Measurements from ENCODE around the gene DHRS2.

The DHRS2 gene

DNA sequence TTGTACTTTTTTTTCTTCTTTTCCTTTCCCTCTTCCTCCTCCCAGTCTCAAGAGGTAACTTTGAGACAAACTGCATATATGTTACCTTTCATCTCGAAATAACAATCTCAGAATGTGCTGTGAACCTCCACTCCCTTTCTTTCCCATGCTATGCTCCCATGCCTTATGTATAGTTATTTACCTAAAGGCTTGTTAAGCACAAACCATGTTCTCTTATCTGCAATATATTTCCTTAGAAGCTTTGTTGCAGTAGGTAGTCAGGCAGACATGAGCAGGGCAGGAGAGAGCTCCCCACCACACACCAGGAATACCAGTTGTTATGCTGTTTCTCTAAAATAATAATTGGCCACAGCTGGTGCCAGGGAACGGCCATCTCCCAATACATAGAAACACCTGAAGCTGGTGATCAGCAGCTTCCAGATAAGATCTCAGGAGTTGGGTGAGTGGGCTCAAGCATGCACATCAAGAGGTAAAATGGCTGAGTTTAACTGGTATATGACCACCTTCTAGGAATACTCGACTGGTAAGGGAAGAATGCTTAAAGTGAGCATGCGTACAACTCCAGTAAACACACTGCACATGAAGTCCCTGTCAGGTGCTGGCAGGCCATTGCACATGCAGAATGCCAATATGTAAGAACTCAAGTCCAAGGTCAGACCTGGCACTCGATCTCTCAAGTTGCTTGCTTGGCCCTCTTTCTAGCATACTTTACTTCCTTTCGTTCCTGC lies 14.8 kb upstream of the DHRS2 start:
- Histone ChIP-seq H2AFZ (ENCODE audit: low read depth, low read length, severe bottlenecking) (no peak overlapping the region), H3K79me2 (ENCODE audit: insufficient read depth, low read length) (no peaks in the 10 kb centered on the region), H3K4me3 (ENCODE audit: insufficient read depth, low read length, poor library complexity, severe bottlenecking) (no peak overlapping the region), H3K27me3 (ENCODE audit: low read length) (no peaks in the 10 kb centered on the region), H3F3A (ENCODE audit: insufficient read depth) (no peaks in the 10 kb centered on the region), H3K9me3 (ENCODE audit: insufficient read depth, low read length) (peaks cover 23% of the 10 kb centered on the region; the same call in 1 of the 2 replicates), H3K9ac (ENCODE audit: low read length) (no peak overlapping the region), H3K36me3 (ENCODE audit: low read length) (no peaks in the 10 kb centered on the region), H3K9me2 (replicated peaks; ENCODE audit: insufficient read depth, low read length) (no peaks in the 10 kb centered on the region), H3K27ac (ENCODE audit: low read depth, low read length) (no peak overlapping the region), H3K4me2 (ENCODE audit: low read depth, low read length, poor library complexity, severe bottlenecking) (no peak overlapping the region), H4K20me1 (ENCODE audit: low read depth, low read length) (no peaks in the 10 kb centered on the region)
- TF ChIP-seq EZH2phosphoT487 (conservative IDR thresholded peaks at IDR 0.05; ENCODE audit: low read length): no peak
- TF ChIP-seq, protein P1, sequence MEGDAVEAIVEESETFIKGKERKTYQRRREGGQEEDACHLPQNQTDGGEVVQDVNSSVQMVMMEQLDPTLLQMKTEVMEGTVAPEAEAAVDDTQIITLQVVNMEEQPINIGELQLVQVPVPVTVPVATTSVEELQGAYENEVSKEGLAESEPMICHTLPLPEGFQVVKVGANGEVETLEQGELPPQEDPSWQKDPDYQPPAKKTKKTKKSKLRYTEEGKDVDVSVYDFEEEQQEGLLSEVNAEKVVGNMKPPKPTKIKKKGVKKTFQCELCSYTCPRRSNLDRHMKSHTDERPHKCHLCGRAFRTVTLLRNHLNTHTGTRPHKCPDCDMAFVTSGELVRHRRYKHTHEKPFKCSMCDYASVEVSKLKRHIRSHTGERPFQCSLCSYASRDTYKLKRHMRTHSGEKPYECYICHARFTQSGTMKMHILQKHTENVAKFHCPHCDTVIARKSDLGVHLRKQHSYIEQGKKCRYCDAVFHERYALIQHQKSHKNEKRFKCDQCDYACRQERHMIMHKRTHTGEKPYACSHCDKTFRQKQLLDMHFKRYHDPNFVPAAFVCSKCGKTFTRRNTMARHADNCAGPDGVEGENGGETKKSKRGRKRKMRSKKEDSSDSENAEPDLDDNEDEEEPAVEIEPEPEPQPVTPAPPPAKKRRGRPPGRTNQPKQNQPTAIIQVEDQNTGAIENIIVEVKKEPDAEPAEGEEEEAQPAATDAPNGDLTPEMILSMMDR (IDR thresholded peaks at IDR 0.05; ENCODE audit: insufficient read depth, low read length, poor library complexity, severe bottlenecking): no peak

DNA sequence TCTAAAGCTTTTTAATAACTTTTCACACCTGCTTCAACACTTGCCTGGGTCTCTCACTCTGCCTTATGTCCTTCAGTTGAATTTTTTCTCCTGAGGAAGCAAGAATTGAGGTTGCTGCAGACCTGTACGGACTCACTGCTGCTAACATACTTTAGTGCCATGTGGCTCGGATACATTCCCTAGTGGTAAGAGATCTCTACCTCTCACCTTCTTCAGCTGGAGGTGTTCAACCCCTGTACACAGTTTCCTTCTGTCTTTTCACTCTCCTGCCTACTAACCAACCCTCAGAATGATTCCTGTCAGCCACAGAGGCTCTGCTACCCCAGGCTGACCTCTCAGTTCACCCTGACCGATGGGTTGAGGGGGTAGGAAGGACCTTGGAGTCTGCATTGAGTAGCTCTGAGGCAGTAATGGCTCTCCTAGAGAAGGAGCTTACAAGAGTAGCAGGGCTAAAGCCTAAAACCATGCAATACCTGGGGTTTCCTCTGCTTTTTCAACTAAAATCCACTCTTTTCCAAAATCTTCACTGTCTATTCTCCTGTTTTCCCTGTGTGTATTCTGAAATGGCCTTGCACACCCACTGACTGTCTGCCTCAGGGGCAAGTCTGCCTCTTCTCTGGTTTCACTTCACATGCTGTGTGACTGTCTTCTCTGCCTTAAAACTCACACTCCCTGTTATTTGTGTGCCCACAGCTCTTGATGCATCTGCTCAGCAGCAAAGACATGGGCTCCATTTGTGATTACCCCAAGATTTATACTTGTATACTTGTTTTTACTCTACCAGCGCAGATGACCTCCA lies 14.0 kb upstream of the DHRS2 start:
- Histone ChIP-seq H3K27ac (ENCODE audit: low read depth, low read length) (no peak overlapping the region), H3K9me3 (ENCODE audit: insufficient read depth, low read length) (peaks cover 23% of the 10 kb centered on the region; the same call in 1 of the 2 replicates), H3K4me3 (ENCODE audit: insufficient read depth, low read length, poor library complexity, severe bottlenecking) (no peak overlapping the region), H2AFZ (ENCODE audit: low read depth, low read length, severe bottlenecking) (no peak overlapping the region), H3K27me3 (ENCODE audit: low read length) (no peaks in the 10 kb centered on the region), H3K9me2 (replicated peaks; ENCODE audit: insufficient read depth, low read length) (no peaks in the 10 kb centered on the region), H3F3A (ENCODE audit: insufficient read depth) (no peaks in the 10 kb centered on the region), H3K4me2 (ENCODE audit: low read depth, low read length, poor library complexity, severe bottlenecking) (no peak overlapping the region), H4K20me1 (ENCODE audit: low read depth, low read length) (no peaks in the 10 kb centered on the region), H3K36me3 (ENCODE audit: low read length) (no peaks in the 10 kb centered on the region), H3K9ac (ENCODE audit: low read length) (no peak overlapping the region), H3K79me2 (ENCODE audit: insufficient read depth, low read length) (no peaks in the 10 kb centered on the region)
- TF ChIP-seq EZH2phosphoT487 (conservative IDR thresholded peaks at IDR 0.05; ENCODE audit: low read length): no peak
- TF ChIP-seq, protein P1 (IDR thresholded peaks at IDR 0.05; ENCODE audit: insufficient read depth, low read length, poor library complexity, severe bottlenecking): no peak

DNA sequence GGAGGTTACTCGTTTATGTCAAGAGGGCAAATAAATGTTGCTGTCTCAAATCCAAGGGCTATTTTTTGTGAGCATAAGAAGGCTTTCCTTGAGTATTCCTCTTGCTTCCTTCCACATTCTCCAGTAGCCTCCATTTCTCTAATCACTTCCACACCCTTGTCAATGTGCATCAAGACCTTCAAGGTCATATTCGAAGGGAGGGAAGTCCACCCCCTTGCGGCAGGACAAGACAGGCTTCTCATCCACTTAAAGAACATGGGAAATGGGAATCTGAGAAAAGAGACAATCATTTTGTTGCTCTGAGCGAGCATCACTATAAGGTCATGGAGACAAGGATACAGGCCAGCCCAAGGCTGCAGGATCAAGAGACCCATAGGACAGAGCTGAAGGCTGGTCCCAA lies 13.2 kb upstream of the DHRS2 start:
- no peaks in the 10 kb centered on the region for H3K9me2 ChIP-seq (replicated peaks; ENCODE audit: insufficient read depth, low read length)
- peaks cover 23% of the 10 kb centered on the region; the same call in 1 of the 2 replicates for H3K9me3 ChIP-seq (ENCODE audit: insufficient read depth, low read length)
- no peak overlapping the region for H3K4me3 ChIP-seq (ENCODE audit: insufficient read depth, low read length, poor library complexity, severe bottlenecking)
- H3K9ac ChIP-seq (ENCODE audit: low read length): no peak overlapping the region
- no peaks in the 10 kb centered on the region for H3F3A ChIP-seq (ENCODE audit: insufficient read depth)
- no peaks in the 10 kb centered on the region for H3K27me3 ChIP-seq (ENCODE audit: low read length)
- no peak overlapping the region for H3K27ac ChIP-seq (ENCODE audit: low read depth, low read length)
- no peaks in the 10 kb centered on the region for H4K20me1 ChIP-seq (ENCODE audit: low read depth, low read length)
- TF ChIP-seq EZH2phosphoT487 (conservative IDR thresholded peaks at IDR 0.05; ENCODE audit: low read length): no peak
- TF ChIP-seq, protein P1 (IDR thresholded peaks at IDR 0.05; ENCODE audit: insufficient read depth, low read length, poor library complexity, severe bottlenecking): no peak
- no peak overlapping the region for H2AFZ ChIP-seq (ENCODE audit: low read depth, low read length, severe bottlenecking)
- H3K79me2 ChIP-seq (ENCODE audit: insufficient read depth, low read length): no peaks in the 10 kb centered on the region
- H3K36me3 ChIP-seq (ENCODE audit: low read length): no peaks in the 10 kb centered on the region
- H3K4me2 ChIP-seq (ENCODE audit: low read depth, low read length, poor library complexity, severe bottlenecking): no peak overlapping the region

Measured in SU-DHL-6 (cell line).